KMS-11 (cell line): ENCODE measurements around the gene SSTR5.

Source experiments
- H2AFZ ChIP-seq: fragments of 200-600 bp; sonication (generic); 2 replicates; pipeline ENCODE4 v1.6.1; 2016; ENCODE audit warnings: antibody characterized with exemption, mixed run types, low read depth
- H3K27ac ChIP-seq: fragments of 200-600 bp; sonication (generic); 2 replicates; pipeline ENCODE4 v1.6.1; 2016; ENCODE audit warnings: mild to moderate bottlenecking, mixed run types
- H3K27me3 ChIP-seq: fragments of 200-600 bp; sonication (generic); 2 replicates; pipeline ENCODE4 v1.6.1; 2017; ENCODE audit warnings: mild to moderate bottlenecking, low read depth, mixed run types, moderate library complexity; ENCODE audit not compliant: insufficient read depth
- H3K36me3 ChIP-seq: fragments of 200-600 bp; sonication (generic); 2 replicates; pipeline ENCODE4 v1.6.1; 2017; ENCODE audit warnings: mild to moderate bottlenecking, mixed run types; ENCODE audit not compliant: insufficient read depth
- H3K4me1 ChIP-seq: fragments of 200-600 bp; sonication (generic); 2 replicates; pipeline ENCODE4 v1.6.1; 2016; ENCODE audit warnings: mild to moderate bottlenecking, low read depth, mixed run types; ENCODE audit not compliant: poor library complexity, severe bottlenecking
- H3K4me2 ChIP-seq: fragments of 200-600 bp; sonication (generic); 2 replicates; pipeline ENCODE4 v1.7.0; 2016; ENCODE audit warnings: mild to moderate bottlenecking, mixed run types
- H3K4me3 ChIP-seq: fragments of 200-600 bp; sonication (generic); IDR thresholded peaks from 2 replicates; pipeline ENCODE4 v1.6.1; 2017; ENCODE audit warnings: low read depth, low read length, mixed read lengths; ENCODE audit not compliant: insufficient read depth
- H3K79me2 ChIP-seq: fragments of 200-600 bp; sonication (generic); 2 replicates; pipeline ENCODE4 v1.6.1; 2016; ENCODE audit warnings: low read depth, mixed run types; ENCODE audit not compliant: insufficient read depth
- H3K9ac ChIP-seq: fragments of 200-600 bp; sonication (generic); 2 replicates; pipeline ENCODE4 v1.6.1; 2016; ENCODE audit warnings: mild to moderate bottlenecking, mixed run types
- H4K20me1 ChIP-seq: fragments of 200-600 bp; sonication (generic); 2 replicates; pipeline ENCODE4 v1.6.1; 2016; ENCODE audit warnings: mild to moderate bottlenecking, mixed run types; ENCODE audit not compliant: insufficient read depth
- TF ChIP-seq, protein P1 (sequence below): fragments of 200-600 bp; sonication (generic); conservative IDR thresholded peaks from 2 replicates; pipeline ENCODE4 v1.6.1; 2017; ENCODE audit warnings: low read depth, mild to moderate bottlenecking, antibody characterized with exemption, low read length, moderate library complexity, mixed read lengths

Gene SSTR5

GRCh38 chr16:1045310-1045992 lies 27.1 kb upstream of the SSTR5 start:
- H3K4me3 ChIP-seq = no peak overlapping the region
- no peaks in the 10 kb centered on the region for H3K79me2 ChIP-seq
- H3K9ac ChIP-seq = no peak overlapping the region
- peaks cover 84% of the 10 kb centered on the region for H3K27me3 ChIP-seq
- H3K27ac ChIP-seq = no peak overlapping the region
- no peak overlapping the region for H2AFZ ChIP-seq
- TF ChIP-seq, protein P1, sequence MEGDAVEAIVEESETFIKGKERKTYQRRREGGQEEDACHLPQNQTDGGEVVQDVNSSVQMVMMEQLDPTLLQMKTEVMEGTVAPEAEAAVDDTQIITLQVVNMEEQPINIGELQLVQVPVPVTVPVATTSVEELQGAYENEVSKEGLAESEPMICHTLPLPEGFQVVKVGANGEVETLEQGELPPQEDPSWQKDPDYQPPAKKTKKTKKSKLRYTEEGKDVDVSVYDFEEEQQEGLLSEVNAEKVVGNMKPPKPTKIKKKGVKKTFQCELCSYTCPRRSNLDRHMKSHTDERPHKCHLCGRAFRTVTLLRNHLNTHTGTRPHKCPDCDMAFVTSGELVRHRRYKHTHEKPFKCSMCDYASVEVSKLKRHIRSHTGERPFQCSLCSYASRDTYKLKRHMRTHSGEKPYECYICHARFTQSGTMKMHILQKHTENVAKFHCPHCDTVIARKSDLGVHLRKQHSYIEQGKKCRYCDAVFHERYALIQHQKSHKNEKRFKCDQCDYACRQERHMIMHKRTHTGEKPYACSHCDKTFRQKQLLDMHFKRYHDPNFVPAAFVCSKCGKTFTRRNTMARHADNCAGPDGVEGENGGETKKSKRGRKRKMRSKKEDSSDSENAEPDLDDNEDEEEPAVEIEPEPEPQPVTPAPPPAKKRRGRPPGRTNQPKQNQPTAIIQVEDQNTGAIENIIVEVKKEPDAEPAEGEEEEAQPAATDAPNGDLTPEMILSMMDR = no peak
- H4K20me1 ChIP-seq = no peaks in the 10 kb centered on the region
- no peak overlapping the region for H3K4me2 ChIP-seq
- H3K4me1 ChIP-seq = no peaks in the 10 kb centered on the region
- no peaks in the 10 kb centered on the region for H3K36me3 ChIP-seq

DNA sequence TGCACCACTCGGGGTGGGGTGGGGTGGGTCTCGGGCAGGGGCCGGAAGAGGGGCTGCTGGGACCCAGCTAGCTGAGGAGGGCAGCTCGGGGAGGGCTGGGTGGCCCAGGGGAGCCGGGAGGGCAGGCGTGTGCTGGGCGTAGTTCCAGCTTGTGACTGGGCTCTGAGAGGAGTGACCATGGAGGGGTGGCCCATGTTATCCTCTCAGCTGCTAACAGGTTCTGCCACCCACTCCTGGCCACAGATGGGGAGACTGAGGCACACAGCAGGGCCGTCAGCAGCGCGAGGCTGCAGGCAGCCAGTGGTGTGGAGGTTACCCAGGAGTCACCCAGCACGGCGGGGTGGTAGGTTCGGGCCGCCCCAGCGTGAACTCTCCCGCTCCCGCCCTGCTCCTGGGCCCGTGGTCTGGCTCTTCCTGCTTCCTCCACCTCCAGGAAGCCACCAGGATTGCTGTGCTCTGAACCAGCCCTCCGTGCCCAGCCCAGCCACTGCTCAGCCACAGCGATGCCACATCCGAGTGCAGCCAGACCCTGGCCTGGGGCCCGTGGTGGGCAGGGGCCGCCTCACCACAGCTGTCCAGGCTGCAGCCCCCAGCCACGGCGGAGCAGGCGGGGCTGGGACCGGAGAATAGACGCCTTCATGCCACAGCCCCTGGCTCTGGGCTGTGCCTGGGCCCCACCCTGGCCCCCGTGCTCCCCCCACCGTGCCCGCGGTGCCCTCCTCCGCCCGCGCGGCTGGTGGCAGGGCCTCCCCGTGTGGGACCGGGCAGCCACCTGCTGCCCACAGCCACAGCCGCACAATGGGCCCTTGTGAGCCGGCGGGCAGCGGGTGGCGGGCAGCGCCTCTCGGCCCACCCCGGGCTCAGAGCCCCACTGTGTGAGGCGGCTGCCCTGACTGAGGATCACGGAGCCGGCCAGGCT lies 26.3 kb upstream of the SSTR5 start:
- H2AFZ ChIP-seq = no peak overlapping the region
- H3K9ac ChIP-seq = no peak overlapping the region
- H3K4me3 ChIP-seq = no peak overlapping the region
- TF ChIP-seq, protein P1 = no peak
- H3K79me2 ChIP-seq = no peaks in the 10 kb centered on the region
- H3K36me3 ChIP-seq = no peaks in the 10 kb centered on the region
- H3K27me3 ChIP-seq = peaks cover 90% of the 10 kb centered on the region
- H3K4me1 ChIP-seq = no peaks in the 10 kb centered on the region
- no peaks in the 10 kb centered on the region for H4K20me1 ChIP-seq
- H3K27ac ChIP-seq = no peak overlapping the region
- H3K4me2 ChIP-seq = no peak overlapping the region

- H3K4me3 ChIP-seq = no peak overlapping the region
- no peak overlapping the region for H3K27ac ChIP-seq
- no peak overlapping the region for H2AFZ ChIP-seq
- H3K36me3 ChIP-seq = no peaks in the 10 kb centered on the region
- no peaks in the 10 kb centered on the region for H3K4me1 ChIP-seq
- H3K79me2 ChIP-seq = no peaks in the 10 kb centered on the region
- H3K4me2 ChIP-seq = no peak overlapping the region
- no peaks in the 10 kb centered on the region for H4K20me1 ChIP-seq
- H3K9ac ChIP-seq = no peak overlapping the region
- H3K27me3 ChIP-seq = peaks cover 90% of the 10 kb centered on the region
- TF ChIP-seq, protein P1 = no peak
Observed at GRCh38 chr16:1047123-1047522, 25.4 kb upstream of the SSTR5 start.

- Histone ChIP-seq H2AFZ (no peak overlapping the region), H3K79me2 (no peaks in the 10 kb centered on the region), H3K9ac (no peak overlapping the region), H3K4me2 (no peak overlapping the region), H3K36me3 (no peaks in the 10 kb centered on the region), H3K27me3 (peaks cover 90% of the 10 kb centered on the region), H3K4me3 (no peak overlapping the region), H3K4me1 (no peaks in the 10 kb centered on the region), H4K20me1 (no peaks in the 10 kb centered on the region), H3K27ac (no peak overlapping the region)
- TF ChIP-seq, protein P1 = no peak
Observed at GRCh38 chr16:1047801-1048200, 24.7 kb upstream of the SSTR5 start.
